Astrocyte of the spinal cord (primary cell): Measurements from ENCODE around the gene MACROD2.
"Not testable (repeated sequence)": the region's sequence is repeated elsewhere in the genome, so short reads cannot be mapped to it uniquely, and the experiment has no call there.

Experiments used
- DNase-seq: peaks from one replicate; pipeline ENCODE4 v3.0.0; 2011; ENCODE audit warnings: low read depth, low spot score
- H3K4me3 ChIP-seq: 2 replicates; pipeline ENCODE4 v1.5.1; 2011; ENCODE audit warnings: low read depth, mild to moderate bottlenecking, low read length, moderate library complexity
- in situ Hi-C: cut with HindIII; loops from 2 replicates; pipeline ENCODE4 v1.10.0; 2017; ENCODE audit warnings: low sequenced_read_pairs
- TF ChIP-seq, protein P1 (sequence below): IDR thresholded peaks from 2 replicates; pipeline ENCODE4 v1.5.1; 2012; ENCODE audit warnings: low read depth, mild to moderate bottlenecking, low read length, inconsistent platforms

The MACROD2 gene

GRCh38 chr20:14972256-14972655 lies 976.9 kb downstream of the MACROD2 start:
- H3K4me3 ChIP-seq = no peak overlapping the region
- in situ Hi-C loops = no loop called here
- DNase-seq = no peak
- TF ChIP-seq, protein P1, sequence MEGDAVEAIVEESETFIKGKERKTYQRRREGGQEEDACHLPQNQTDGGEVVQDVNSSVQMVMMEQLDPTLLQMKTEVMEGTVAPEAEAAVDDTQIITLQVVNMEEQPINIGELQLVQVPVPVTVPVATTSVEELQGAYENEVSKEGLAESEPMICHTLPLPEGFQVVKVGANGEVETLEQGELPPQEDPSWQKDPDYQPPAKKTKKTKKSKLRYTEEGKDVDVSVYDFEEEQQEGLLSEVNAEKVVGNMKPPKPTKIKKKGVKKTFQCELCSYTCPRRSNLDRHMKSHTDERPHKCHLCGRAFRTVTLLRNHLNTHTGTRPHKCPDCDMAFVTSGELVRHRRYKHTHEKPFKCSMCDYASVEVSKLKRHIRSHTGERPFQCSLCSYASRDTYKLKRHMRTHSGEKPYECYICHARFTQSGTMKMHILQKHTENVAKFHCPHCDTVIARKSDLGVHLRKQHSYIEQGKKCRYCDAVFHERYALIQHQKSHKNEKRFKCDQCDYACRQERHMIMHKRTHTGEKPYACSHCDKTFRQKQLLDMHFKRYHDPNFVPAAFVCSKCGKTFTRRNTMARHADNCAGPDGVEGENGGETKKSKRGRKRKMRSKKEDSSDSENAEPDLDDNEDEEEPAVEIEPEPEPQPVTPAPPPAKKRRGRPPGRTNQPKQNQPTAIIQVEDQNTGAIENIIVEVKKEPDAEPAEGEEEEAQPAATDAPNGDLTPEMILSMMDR = no peak

GRCh38 chr20:14972690-14973089 lies 977.4 kb downstream of the MACROD2 start:
- H3K4me3 ChIP-seq = no peak overlapping the region
- in situ Hi-C loops = no loop called here
- DNase-seq = no peak
- TF ChIP-seq, protein P1 = no peak

DNA sequence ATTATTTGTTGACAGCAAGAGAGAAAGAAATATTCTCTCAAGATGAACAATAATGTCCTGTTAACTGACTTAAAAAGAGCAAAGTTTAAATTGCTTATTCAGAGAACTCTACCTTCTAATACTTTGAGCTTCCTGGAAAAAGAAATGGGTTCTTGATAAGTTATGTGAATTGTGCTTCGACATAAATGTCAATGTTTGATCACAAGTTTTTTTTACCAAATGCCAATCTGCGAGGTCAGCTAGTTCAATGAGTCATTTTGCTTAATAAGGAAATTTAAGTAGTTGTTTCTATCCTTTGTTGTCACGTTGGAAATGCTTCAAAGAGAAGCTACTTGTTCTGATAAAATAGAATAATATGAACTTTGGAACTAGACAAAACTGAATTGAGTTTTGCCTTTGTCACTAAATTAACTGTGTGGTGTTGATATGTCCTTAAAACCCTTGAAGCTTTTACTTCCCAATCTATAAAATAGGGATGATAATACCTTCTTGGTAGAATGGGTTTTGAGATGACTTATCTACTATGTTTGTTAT lies 984.2 kb downstream of the MACROD2 start:
- H3K4me3 ChIP-seq = no peak overlapping the region
- in situ Hi-C loops = no loop called here
- TF ChIP-seq, protein P1 = no peak
- DNase-seq = no peak

GRCh38 chr20:14981486-14981885 lies 986.2 kb downstream of the MACROD2 start:
- H3K4me3 ChIP-seq, DNase-seq, in situ Hi-C loops: not testable (repeated sequence)

GRCh38 chr20:14982324-14982723 lies 987.0 kb downstream of the MACROD2 start:
- DNase-seq, H3K4me3 ChIP-seq, in situ Hi-C loops: not testable (repeated sequence)

GRCh38 chr20:14984305-14984704 lies 989.0 kb downstream of the MACROD2 start:
- TF ChIP-seq, protein P1 = no peak
- in situ Hi-C loops = no loop called here
- H3K4me3 ChIP-seq = no peak overlapping the region
- DNase-seq = no peak

DNA sequence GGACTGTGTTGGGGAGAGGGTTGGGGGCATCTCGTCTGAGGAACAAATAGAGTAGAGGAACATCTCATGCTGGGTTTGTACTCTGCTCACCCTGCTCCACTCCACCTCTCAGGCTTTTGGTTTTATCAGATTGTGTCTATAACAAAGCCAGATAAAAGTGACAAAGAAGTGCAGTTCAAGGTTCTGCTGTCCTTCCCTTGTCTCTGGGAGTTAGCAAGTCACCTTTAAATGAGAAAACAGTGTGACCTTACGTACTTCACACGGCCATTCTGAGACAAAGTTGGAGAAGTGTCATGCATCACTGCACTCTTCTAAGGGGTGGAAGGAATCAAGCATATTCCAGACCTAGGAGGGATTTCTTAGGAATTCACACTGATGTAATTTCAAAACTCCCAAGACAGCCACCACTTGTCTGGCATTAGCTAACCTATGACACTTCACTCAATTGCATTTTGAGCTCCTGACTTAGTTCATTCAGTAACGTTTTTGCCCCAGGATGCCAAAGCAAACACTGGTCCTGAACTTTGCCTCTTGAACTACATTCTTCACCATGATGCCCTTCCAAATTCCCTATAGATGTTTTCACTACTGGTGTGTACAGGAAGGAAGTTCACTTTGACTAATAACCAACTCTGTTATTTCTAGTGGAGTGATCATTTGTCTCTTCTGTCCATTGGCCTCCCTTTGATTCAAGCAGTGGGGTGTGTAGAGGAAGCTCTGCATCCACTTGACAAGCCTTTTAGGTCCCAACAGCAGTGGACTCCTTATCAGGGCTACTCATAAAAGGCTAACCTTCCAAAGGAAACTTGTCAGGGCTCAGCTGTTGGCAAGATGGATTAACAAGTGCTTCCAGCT lies 989.7 kb downstream of the MACROD2 start:
- DNase-seq = peak; percentile 1
- no peak overlapping the region for H3K4me3 ChIP-seq
- TF ChIP-seq, protein P1 = no peak
- in situ Hi-C loops = no loop called here
